ENCODE results near the gene FBXO42. TPM values are rescaled to one million over a fixed set of nuclear protein-coding genes. Genes with fewer than 3 reads are reported as not detected.
"Not testable (repeated sequence)": the region's sequence is repeated elsewhere in the genome, so short reads cannot be mapped to it uniquely, and the experiment has no call there.

The FBXO42 gene
- total and polyA plus RNA-seq, 2 donors (not counting 1 experiment from before 2014, with no cell fraction given) = 10.4 to 13.5 TPM

- TF ChIP-seq CTCF (conservative IDR thresholded peaks at IDR 0.05 in 1 of 2, IDR thresholded peaks at IDR 0.05 in 1 of 2; ENCODE audit: low read depth in 1 of 2, low read length in 2 of 2) = no peak
- no peak for TF ChIP-seq EZH2 (IDR thresholded peaks at IDR 0.05; ENCODE audit: low read length, missing control alignments)
- Histone ChIP-seq H3K4me3 (replicated peaks in 1 of 4; ENCODE audit: control extremely low read depth in 1 of 4, insufficient read depth in 1 of 4, low read depth in 3 of 4, low read length in 4 of 4) (no peak overlapping the region), H4K20me1 (ENCODE audit: control insufficient read depth, extremely low read depth, insufficient read depth, low read length) (no peaks in the 10 kb centered on the region), H3K27ac (ENCODE audit: insufficient read depth, low read length) (no peak overlapping the region), H3K9me3 (ENCODE audit: control insufficient read depth, insufficient read depth, low read depth, low read length) (no peaks in the 10 kb centered on the region), H3K4me2 (ENCODE audit: extremely low read depth, insufficient read depth, low read length) (no peak overlapping the region), H3K27me3 (ENCODE audit: control insufficient read depth, insufficient read depth, low read length) (no peaks in the 10 kb centered on the region), H3K9ac (ENCODE audit: insufficient read depth, low read length) (no peak overlapping the region), H3K79me2 (ENCODE audit: control insufficient read depth, insufficient read depth, low read length) (no peaks in the 10 kb centered on the region), H3K4me1 (ENCODE audit: control insufficient read depth, extremely low read depth, insufficient read depth, low read length) (peaks cover 13% of the 10 kb centered on the region), H3K36me3 (ENCODE audit: control insufficient read depth, insufficient read depth, low read length) (no peaks in the 10 kb centered on the region), H2AFZ (ENCODE audit: low read length) (no peak overlapping the region)
- DNase-seq (ENCODE audit: low read depth in 2 of 2) = no peak
Measured at GRCh38 chr1:16247441-16247840, 104.8 kb downstream of the FBXO42 start.

DNA sequence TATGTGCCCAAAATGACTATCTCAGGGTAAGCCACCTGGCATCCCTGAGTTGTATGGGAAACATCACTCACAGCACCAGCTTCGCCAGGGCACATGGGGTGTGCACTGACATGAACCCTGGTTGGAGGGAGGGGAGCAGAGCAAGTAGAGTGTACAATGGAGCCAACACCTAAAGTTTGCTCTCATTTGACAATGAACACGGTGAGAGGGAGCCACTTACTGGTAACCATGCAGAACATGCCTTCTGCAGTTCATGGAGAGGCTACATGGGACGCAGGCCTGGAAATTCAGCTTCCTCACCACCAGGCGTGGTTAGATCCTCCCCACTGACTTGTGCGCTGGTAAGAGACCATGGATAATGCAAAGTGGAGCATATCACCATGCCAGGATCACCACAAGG, 105.3 kb downstream of the FBXO42 start:
- no peak overlapping the region for H3K4me3 ChIP-seq (replicated peaks in 1 of 4; ENCODE audit: control extremely low read depth in 1 of 4, insufficient read depth in 1 of 4, low read depth in 3 of 4, low read length in 4 of 4)
- no peaks in the 10 kb centered on the region for H3K27me3 ChIP-seq (ENCODE audit: control insufficient read depth, insufficient read depth, low read length)
- no peaks in the 10 kb centered on the region for H3K36me3 ChIP-seq (ENCODE audit: control insufficient read depth, insufficient read depth, low read length)
- no peak overlapping the region for H3K9ac ChIP-seq (ENCODE audit: insufficient read depth, low read length)
- H3K4me1 ChIP-seq (ENCODE audit: control insufficient read depth, extremely low read depth, insufficient read depth, low read length) = peaks cover 13% of the 10 kb centered on the region
- no peak overlapping the region for H3K27ac ChIP-seq (ENCODE audit: insufficient read depth, low read length)
- H3K4me2 ChIP-seq (ENCODE audit: extremely low read depth, insufficient read depth, low read length) = no peak overlapping the region
- DNase-seq (ENCODE audit: low read depth in 2 of 2) = no peak
- H3K79me2 ChIP-seq (ENCODE audit: control insufficient read depth, insufficient read depth, low read length) = no peaks in the 10 kb centered on the region
- H2AFZ ChIP-seq (ENCODE audit: low read length) = no peak overlapping the region
- TF ChIP-seq EZH2 (IDR thresholded peaks at IDR 0.05; ENCODE audit: low read length, missing control alignments) (no peak), CTCF (conservative IDR thresholded peaks at IDR 0.05 in 1 of 2, IDR thresholded peaks at IDR 0.05 in 1 of 2; ENCODE audit: low read depth in 1 of 2, low read length in 2 of 2) (no peak)
- no peaks in the 10 kb centered on the region for H3K9me3 ChIP-seq (ENCODE audit: control insufficient read depth, insufficient read depth, low read depth, low read length)
- no peaks in the 10 kb centered on the region for H4K20me1 ChIP-seq (ENCODE audit: control insufficient read depth, extremely low read depth, insufficient read depth, low read length)

DNA sequence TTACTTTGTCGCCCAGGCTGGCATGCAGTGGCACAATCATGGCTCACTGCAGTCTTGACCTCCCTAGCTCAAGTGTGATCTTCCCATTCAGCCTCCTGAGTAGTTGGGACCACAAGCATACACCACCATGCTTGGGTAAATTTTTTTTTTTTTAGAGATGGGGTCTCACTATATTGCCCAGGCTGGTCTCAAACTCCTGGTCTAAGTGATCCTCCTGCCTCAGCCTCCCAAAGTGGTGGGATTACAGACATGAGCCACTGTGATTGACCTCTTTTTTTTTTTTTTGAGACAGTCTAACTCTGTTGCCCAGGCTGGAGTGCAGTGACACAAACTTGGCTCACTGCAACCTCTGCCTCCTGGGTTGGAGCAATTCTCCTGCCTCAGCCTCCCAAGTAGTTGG, 106.0 kb downstream of the FBXO42 start:
- not testable (repeated sequence) for H4K20me1 ChIP-seq (ENCODE audit: control insufficient read depth, extremely low read depth, insufficient read depth, low read length); H3K9ac ChIP-seq (ENCODE audit: insufficient read depth, low read length); H3K27ac ChIP-seq (ENCODE audit: insufficient read depth, low read length); H3K9me3 ChIP-seq (ENCODE audit: control insufficient read depth, insufficient read depth, low read depth, low read length); H3K4me3 ChIP-seq (replicated peaks in 1 of 4; ENCODE audit: control extremely low read depth in 1 of 4, insufficient read depth in 1 of 4, low read depth in 3 of 4, low read length in 4 of 4); H3K79me2 ChIP-seq (ENCODE audit: control insufficient read depth, insufficient read depth, low read length); DNase-seq (ENCODE audit: low read depth in 2 of 2); H3K4me2 ChIP-seq (ENCODE audit: extremely low read depth, insufficient read depth, low read length); H3K36me3 ChIP-seq (ENCODE audit: control insufficient read depth, insufficient read depth, low read length); H2AFZ ChIP-seq (ENCODE audit: low read length); H3K27me3 ChIP-seq (ENCODE audit: control insufficient read depth, insufficient read depth, low read length)
- H3K4me1 ChIP-seq (ENCODE audit: control insufficient read depth, extremely low read depth, insufficient read depth, low read length) = peaks cover 13% of the 10 kb centered on the region
